Stimulated activated CD8-positive, alpha-beta memory T cell treated with anti-CD3 and anti-CD28 coated beads, Interleukin-4, amount 100 ng/mL, for 4 hours (primary cell): ENCODE data around the gene MB.
"Not testable (repeated sequence)": the region's sequence is repeated elsewhere in the genome, so short reads cannot be mapped to it uniquely, and the experiment has no call there.

Experiments
- DNase-seq, 2 donors: peaks; one replicate each; pipeline ENCODE4 v3.0.0-alpha.2; 2020; ENCODE audit warnings: low read depth in 2 of 2, low spot score in 1 of 2

Gene MB

DNA sequence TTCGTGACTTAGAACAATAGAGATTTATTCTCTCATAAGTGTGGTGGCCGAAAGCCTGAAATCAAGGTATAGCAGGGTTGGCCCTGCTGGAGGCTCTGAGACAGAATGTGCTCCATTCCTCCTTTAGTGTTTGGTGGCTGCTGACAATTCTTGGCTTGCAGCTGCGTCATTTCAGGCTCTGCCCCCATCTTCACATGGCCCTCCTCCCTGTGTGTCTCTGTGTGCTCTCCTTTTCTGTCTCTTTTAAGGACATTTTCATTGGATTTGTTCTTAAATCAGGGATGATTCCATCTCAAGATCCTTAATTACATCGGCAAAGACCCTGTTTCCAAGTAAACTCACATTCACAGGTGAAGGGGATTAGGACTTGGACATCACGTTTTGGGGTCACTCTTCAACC lies 20.9 kb upstream of the MB start:
- no peak for DNase-seq

DNA sequence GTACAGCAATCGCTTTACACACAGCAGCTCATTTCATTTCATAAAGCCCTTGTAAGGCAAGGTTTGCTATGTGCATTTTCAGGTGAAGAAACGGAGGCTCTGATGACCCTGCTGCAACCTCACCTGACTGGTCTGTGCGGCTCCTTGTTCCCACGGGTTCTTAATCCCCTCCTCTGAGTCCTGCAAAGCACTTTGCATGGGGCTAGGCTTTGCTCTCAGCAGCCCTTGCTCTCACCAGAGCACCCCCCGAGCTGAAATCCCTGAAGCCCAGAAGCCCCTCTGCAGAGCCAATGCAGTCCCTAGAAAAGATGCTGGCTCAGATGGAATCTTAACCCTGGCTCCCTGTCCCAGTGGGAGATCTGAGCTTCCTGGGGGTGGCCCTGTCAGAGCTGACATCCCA lies 20.1 kb upstream of the MB start:
- DNase-seq: no peak

DNA sequence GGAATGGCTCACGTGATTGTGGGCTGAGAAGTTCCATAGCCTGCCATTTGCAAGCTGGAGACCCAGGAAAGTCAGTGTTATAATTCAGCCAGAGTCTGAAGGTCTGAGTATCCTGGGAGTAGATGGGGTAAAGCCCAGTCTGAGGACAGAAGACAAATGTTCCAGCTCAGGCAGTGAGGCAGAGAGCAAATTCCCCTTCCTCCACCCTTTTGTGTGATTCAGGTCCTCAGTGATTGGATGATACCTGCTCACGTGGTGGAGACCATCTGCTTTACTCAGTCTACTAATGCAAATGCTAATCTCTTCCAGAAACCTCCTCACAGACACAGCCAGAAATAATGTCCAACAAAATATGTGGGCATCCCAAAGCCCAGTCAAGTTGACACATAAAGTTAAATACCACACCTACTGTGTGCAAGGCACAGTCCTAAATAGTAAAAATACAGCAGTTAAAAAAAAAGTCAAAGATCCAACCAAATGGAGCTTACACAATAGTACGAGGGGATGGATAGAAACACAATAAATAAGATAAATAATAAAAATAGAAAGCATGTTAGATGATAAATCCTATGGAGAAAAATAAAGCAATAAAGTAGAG lies 17.9 kb upstream of the MB start:
- no peak for DNase-seq

DNA sequence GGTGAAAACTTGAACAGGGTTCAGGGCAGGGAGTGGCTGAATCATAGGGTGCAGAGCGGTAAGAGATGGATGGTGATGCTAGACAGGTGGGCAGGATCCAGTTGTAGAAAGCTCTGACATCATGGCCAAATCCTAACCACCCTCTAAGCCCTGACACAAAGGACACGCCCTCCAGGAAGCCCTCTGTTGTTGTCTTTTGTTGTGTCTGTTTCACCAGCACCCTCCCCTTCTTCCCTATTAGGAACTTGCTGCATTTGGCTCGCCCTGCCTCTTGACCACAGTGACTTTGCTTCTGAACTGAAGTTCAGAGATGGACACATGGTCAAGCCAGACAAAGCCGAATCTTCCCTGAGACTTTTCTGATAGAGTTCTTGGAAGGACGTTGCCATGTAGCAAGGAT lies 16.9 kb upstream of the MB start:
- DNase-seq: no peak

- no peak for DNase-seq
Measured at GRCh38 chr22:35633520-35633919, 16.4 kb upstream of the MB start.

- DNase-seq: no peak
Measured at GRCh38 chr22:35632935-35633334, 15.8 kb upstream of the MB start.

- DNase-seq: no peak
Measured at GRCh38 chr22:35631597-35631996, 14.5 kb upstream of the MB start.

GRCh38 chr22:35630891-35631290 lies 13.8 kb upstream of the MB start:
- DNase-seq: no peak

DNA sequence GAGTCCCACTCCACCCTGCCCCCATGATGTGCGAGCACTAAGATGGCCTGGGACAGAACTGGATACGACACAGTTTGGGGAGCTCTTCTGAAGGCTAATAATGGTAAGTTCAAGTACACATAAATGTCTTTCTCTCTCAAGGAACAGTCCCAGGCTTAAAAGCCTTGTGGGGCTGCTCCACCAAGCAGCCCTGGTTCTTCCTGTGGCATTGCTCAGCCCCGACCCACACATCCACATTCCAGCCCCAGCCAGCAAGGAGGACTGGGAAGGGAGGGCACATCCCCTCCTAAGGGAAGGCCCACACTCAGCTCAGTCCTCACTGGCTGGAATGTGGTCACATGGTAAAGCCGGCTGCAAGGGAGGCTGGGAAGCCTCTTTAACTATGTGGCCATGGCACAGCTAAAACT lies 13.3 kb upstream of the MB start:
- no peak for DNase-seq

DNA sequence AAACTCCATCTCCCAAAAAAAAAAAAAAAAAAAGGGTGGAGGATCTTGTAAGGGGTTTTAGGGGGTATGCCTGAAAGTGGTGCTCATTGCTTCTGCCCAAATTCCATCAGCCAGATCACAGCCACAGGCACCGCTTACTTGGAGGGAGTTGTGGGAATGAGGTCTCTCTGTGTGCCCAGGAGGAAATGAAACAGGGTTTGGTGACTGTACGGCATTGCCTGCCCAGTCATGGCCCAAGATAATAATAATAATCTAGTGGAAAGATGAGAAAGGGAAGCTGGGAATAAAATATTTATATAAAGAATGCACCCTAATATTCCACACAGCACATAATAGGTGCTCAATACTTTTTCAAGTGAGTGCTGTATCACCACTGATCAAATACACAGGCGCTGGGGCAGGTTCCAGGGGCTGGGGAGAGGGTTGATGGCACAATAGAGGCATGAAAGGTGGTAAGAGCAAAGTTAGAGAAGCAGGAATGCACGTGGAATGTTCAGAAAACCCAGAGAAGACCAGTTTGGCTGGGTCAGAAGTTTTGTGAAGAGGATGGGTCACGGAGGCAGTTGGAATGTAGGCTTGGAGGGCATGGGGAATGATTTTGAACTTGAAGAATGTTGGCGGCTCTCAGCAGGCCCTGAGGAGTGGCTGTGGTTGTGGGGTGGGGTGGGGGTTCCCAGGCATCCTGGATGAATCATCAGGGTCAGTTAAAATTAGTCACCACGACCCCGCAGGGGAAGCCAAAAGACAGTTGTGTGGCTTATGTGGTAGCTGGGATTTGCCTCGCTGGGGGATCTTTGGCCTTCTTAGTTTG lies 12.5 kb upstream of the MB start:
- DNase-seq: peak in 1 of 2 donors; percentile 52

- no peak for DNase-seq
Measured at GRCh38 chr22:35628732-35629131, 11.6 kb upstream of the MB start.

GRCh38 chr22:35627267-35628041 lies 10.3 kb upstream of the MB start:
- DNase-seq: peak in 1 of 2 donors; percentile 40

- DNase-seq: no peak
Measured at GRCh38 chr22:35625763-35626432, 8.8 kb upstream of the MB start.

DNA sequence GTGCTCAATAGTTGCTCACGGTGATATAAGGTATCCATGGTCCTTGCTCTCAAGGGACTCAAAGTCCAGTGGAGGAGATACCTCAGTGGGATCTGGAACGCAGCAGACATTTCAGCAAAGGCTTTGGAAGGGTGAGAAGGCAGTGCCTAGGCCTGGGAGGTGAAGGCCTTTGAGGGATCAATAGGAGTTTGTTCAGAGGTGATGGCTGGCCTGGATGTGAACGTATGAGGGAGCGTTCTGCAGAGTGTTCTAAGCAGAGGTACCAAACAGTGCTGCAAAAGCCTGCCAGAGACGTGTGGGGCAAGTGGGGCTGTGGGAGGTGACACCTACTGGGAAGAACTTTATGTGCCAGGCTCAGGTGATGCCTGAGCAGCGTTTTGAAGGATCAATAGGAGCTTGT lies 7.4 kb upstream of the MB start:
- no peak for DNase-seq

DNA sequence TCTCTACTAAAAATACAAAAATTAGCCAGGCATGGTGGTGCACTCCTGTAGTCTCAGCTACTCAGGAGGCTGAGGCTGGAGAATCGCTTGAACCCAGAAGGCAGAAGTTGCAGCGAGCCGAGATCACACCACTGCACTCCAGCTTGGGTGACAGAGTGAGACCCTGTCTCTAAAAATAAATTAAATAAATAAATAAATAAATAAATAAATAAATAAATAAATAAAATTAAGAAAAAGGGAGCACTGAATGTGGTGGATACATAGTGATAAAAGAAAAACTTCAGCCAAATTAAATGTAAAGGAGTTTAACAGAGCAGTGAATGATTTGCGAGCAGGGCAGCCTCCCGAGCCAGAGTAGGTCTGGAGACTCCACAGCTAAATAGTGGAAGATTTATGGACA lies 6.8 kb upstream of the MB start:
- not testable (repeated sequence) for DNase-seq

GRCh38 chr22:35622191-35622913 lies 5.2 kb upstream of the MB start:
- no peak for DNase-seq

- no peak for DNase-seq
Measured at GRCh38 chr22:35621451-35621850, 4.3 kb upstream of the MB start.

GRCh38 chr22:35620624-35621251 lies 3.6 kb upstream of the MB start:
- DNase-seq: no peak

GRCh38 chr22:35619336-35620094 lies 2.4 kb upstream of the MB start:
- DNase-seq: no peak
